Stimulated activated CD8-positive, alpha-beta memory T cell treated with anti-CD3 and anti-CD28 coated beads, Interleukin-7, amount 100 ng/mL, for 48 hours (primary cell): Measurements from ENCODE around the gene ZBTB46.
"Not testable (repeated sequence)": the region's sequence is repeated elsewhere in the genome, so short reads cannot be mapped to it uniquely, and the experiment has no call there.

ENCODE experiments used
- DNase-seq, 2 donors: peaks; one replicate each; pipeline ENCODE4 v3.0.0-alpha.2; 2020; ENCODE audit warnings: low read depth in 1 of 2; ENCODE audit errors: extremely low read depth in 1 of 2

ZBTB46 gene

DNA sequence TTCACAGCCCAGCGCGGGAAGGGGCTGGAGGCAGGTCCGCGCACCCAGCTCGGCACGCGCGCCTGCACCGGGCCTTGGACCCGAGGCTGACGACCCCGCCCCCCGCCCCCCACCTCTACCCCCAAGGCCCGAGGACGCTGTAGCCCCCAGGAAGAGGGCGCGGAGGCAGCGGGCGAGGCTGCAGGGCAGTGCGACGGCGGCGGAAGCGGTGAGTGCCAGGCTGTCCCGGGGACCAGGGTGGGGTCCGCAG is 93.4 kb downstream of the ZBTB46 start:
- no peak for DNase-seq

DNA sequence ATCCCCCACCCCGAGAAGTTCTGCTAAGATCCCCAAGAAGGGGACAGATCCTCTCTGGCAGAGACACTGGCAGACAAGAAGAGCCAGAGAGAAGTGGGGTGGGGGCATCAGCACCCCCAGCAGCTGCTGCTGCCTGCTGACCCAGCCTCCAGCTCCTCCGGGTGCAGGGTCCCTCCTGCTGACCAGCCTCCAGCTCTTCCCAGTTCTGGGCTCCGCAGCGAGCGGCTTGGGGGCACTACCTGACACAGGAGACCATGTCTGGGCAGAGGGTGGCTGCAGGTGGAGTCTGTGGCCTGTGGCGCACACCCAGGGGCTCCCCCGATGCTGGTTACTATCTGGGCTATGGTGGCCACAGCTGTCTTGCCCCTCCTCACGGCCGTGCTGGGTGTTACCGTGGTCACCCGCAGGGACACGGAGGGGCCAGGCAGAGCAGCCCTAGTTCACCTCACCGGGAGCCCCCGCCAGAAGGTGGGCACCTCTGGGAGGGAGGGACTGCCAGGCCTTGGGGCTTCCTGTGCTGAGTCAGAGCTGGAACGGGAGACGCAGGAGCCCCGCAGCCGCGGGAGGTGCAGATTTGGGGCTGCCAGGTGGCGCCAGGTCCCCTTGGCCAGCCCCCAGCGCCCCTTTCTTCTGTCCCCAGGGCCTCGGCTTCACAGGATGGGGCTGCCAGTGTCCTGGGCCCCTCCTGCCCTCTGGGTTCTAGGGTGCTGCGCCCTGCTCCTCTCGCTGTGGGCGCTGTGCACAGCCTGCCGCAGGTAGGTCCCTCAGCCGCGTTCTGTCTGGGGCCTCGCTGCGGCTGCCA is 94.0 kb downstream of the ZBTB46 start:
- DNase-seq, result peak in 1 of 2 donors; percentile 28

DNA sequence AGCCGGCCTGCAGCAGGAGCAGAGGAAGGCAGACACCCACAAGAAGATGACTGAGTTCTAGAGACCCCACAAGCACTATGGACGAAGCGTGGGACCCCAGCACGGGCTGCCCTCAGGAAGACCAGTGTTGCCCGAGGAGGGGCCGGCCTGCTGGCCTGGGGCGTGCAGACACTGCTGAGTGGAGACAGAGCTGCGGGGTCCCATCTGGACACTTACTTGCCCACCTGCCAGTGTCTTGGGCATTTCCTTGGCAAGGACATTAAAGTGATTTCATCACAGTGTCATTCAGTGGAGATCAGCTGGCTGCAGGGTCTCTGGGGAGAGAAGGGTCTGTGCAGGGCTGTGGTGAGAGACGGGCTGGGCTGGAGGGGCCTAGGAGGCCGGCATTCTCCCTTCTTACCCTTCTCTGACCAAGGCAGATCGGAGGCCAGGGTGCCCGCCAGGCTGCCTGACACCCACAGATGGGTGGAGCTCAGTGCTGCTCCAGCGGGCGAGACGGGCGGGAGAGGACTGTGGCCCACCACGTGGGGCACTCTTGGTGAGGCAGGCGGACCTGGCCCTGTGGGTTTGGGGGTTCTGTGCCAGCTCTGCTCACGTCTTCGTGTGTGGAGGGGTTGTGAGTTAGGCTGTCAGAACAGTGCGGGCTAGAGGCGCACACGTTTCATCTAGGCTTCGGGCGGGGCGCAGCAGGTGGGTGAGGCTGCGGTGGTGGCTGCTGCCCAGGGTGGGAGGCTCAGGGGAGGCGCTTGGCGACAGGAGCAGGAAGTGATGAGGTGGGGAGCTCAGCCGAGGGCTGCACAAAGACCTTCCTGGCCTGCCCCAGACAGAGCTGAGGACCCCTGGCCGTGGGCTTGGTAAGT is 95.0 kb downstream of the ZBTB46 start, which contains the start of gene LIME1:
Gene LIME1, plus strand, starts transcription at position 806 of the 860 bp plus-strand sequence. CDS start 886 bp downstream, outside the sequence.
- DNase-seq, result peak in 1 of 2 donors; percentile 36

DNA sequence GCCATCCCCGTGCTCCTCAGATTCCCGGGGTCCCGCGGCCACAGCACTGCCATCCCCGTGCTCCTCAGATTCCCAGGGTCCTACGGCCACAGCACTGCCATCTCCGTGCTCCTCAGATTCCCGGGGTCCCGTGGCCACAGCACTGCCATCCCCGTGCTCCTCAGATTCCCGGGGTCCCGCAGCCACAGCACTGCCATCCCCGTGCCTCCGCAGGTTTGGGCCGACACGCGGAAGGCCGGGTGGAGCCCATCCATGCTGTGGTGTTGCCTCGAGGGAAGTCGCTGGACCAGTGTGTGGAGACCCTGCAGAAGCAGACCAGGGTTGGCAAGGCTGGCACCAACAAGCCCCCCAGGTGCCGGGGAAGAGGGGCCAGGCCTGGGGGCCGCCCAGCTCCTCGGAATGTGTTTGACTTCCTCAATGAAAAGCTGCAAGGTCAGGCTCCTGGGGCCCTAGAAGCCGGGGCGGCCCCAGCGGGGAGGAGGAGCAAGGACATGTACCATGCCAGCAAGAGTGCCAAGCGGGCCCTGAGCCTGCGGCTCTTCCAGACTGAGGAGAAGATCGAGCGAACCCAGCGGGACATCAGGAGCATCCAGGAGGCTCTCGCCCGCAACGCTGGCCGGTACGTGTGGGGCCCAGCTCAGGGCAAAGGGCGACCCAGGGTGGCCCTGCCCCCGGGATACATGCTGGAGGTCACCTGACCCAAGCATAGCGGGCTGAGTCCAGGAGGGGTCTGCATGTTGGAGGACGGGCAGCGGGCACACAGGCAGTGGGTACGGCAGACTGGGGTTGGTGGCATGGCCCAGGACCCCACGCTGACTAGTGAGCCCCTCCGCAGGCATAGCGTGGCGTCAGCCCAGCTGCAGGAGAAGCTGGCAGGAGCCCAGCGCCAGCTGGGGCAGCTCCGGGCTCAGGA is 95.9 kb downstream of the ZBTB46 start:
- no peak for DNase-seq

DNA sequence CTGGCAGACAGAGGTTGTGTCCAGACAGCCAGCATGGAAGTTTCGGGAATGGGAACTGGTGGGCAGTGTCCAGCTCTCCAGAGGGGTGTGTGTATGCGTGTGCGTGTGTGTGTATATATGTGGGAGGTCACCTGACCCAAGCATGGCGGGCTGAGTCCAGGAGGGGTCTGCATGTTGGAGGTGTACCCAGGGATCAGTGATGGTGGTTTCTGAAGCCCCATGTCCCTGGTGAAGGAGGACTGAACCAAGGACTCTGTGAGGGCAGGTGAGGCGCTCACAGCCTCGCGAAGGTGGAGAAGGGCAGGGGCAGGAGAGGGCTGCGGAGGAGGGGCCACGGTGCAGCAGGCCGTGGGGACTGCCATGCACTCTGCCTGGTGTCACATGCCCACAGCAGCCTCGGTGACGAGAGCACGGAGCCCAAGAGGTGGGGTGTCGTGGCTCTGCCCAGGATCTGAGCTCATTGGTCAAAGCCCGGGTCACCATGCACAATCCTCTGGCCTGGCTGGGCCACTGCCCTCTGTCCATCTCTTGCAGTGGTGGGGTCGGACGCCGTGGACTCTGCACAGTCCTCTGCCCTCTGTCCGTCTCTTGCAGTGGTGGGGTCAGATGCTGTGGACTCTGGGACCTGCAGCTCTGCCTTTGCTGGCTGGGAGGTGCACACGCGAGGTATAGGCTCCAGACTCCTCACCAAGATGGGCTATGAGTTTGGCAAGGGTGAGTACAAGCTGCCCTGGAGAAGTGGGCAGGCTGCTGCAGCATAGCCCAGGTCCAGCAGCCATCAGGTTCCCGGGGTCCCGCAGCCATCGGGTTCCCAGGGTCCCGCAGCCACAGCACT is 96.7 kb downstream of the ZBTB46 start:
- DNase-seq, result no peak

DNA sequence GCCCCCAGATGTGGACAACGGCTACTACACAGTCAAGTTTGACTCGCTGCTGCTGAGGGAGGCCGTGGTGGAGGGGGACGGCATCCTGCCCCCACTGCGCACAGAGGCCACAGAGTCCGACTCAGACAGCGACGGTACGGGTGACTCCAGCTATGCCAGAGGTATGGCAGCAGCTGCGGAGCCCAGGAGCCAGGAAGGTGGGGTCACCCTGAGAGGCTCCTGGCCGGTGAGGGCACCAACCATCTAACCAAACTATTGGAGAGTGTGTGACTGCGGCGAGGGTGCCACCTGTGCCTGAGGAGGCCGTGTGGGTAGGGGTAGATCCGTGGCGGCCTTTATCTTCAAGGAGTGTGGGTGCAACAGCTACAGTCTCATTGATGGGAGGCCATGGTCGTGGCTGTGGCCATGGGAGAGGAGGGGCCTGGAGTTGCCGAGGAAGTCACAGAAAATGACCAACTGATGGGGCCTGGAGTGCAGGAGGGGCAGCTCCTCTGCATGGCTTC is 97.4 kb downstream of the ZBTB46 start:
- no peak for DNase-seq

DNA sequence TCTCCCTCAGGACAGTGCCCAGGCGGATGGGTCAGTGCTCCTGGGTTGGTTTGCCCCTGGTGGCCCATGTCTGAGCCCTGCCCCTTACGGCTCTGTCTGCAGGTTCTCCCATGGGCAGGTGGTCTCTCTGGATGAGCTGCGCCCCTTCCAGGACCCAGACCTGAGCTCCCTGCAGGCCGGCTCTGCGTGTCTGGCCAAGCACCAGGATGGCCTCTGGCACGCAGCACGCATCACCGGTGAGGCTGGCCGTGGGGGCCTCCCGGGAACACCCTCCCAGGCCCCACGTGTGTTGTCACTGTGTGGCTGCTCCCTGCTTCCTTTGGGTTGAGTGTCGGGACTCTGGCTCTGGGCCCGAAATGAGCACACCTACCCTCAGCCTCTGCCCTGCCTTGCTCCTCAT is 97.9 kb downstream of the ZBTB46 start:
- no peak for DNase-seq

DNA sequence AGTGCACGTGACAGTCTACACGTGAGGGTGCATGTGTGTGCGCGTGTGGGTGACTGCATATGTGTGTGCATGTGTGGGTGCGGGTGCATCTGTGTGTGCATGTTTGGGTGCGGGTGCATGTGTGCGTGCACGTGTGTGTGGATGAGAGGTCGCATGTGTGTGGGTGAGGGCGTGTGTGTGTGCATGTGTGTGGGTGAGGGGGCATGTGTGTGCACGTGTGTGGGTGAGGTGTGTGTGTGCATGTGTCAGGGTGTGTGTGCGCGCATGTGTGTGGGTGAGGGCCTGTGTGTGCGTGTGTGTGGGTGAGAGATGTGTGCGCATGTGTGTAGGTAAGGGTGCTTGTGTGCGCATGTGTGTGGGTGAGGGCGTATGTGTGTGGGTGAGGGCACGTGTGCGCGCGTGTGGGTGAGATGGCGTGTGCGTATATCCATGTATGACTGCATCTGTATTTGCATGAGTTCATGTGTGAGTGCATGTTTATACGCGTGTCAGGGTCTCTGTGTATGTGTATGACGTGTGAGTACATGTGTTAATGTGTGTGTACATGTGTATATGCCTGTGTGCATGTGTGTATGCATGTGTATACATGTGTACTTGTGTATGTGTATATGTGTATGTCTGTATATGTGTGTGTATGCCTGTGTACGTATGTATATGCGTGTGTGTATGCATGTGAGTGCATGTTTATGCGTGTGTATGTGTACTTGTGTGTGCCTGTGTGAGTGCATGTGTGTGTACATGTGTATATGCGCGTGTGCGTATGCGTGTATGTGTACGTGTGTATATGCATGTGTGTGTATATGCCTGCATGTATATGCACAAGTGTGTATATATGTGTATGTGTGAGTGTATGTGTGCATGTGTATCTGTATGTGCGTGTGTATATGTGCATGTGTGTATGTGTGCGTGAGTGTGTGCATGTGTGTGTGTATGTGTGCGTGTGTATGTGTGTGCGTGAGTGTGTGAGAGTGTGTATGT is 98.7 kb downstream of the ZBTB46 start:
- no peak for DNase-seq

DNA sequence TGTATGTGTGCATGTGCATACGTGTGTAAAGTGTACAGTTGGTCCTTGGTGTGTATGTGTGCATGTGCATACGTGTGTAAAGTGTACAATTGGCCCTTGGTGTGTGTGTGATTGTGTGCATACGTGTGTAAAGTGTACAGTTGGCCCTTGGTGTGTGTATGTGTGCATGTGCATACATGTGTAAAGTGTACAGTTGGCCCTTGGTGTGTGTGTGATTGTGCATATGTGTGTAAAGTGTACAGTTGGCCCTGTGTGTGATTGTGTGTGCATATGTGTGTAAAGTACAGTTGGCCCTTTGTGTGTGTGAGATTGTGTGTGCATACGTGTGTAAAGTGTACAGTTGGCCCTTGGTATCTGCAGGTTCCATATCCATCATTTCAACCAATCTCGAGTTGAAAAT is 99.7 kb downstream of the ZBTB46 start:
- no peak for DNase-seq

DNA sequence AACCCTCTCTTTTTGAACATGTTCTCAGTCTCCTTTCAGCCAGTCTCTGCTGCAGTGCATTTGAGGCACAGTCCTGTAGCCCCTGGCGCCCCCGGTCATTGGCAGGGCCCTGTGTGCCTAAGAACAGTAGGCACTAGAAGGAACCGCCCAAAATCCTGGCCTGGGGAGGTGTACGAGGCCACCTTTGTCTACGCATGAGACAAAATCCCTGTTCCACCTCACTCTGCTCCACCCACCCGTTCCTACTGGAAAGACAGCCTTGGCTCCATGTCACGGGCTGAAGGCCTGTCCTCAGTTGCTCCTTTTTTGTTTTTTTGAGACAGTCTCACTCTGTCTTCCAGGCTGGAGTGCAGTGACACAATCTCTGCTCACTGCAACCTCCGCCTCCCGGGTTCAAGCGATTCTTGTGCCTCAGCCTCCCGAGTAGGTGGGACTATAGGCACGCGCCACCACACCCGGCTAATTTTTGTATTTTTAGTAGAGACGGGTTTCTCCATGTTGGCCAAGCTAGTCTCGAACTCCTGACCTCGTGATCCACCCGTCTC is 100.8 kb downstream of the ZBTB46 start:
- DNase-seq, result not testable (repeated sequence)

DNA sequence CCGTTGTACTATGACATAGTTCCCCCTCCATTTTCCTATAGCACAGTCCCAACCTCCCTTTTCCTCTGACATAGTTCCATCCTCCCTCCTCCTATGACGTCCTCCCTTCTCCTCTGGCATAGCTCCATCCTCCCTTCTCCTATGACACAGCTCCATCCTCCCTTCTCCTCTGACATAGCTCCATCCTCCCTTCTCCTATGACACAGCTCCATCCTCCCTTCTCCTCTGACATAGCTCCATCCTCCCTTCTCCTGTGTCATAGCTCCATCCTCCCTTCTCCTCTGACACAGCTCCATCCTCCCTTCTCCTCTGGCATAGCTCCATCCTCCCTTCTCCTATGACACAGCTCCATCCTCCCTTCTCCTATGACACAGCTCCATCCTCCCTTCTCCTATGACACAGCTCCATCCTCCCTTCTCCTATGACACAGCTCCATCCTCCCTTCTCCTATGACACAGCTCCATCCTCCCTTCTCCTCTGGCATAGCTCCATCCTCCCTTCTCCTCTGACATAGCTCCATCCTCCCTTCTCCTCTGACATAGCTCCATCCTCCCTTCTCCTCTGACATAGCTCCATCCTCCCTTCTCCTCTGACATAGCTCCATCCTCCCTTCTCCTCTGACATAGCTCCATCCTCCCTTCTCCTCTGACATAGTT is 108.0 kb downstream of the ZBTB46 start:
- not testable (repeated sequence) for DNase-seq

DNA sequence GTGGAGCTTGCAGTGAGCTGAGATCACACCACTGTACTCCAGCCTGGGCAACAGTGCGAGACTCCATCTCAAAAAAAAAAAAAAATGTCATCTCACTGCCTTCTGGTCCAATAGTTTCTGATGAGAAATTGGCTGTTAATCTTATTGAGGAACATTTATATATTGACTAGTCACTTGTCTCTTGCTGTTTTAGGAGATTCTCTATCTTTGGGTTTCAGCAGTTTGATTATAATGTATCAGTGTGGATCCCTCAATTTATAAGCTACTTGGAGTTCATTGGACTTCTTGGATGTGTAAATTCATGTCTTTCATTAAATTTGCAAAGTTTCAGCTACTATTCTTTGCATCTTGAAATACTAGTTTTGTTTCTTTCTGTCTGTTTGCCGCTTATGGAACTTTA is 112.1 kb downstream of the ZBTB46 start:
- DNase-seq, result no peak

DNA sequence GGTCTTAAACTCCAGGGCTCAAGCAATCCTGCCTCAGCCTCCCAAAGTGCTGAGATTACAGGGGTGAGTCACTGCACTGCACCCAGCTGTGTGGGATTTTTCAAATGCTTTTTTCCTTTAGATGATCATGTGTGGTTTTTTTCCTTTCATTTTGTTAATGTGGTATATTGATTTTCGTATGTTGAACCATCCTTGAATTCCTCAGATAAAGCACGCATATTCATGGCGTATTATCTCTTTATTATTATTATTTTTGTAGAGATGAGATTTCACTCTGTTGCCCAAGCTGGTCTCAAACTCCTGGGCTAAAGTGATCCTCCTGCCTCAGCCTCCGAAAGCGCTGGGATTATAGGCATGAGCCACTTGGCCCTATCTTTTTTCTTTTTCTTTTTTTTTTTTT is 116.2 kb downstream of the ZBTB46 start:
- no peak for DNase-seq

DNA sequence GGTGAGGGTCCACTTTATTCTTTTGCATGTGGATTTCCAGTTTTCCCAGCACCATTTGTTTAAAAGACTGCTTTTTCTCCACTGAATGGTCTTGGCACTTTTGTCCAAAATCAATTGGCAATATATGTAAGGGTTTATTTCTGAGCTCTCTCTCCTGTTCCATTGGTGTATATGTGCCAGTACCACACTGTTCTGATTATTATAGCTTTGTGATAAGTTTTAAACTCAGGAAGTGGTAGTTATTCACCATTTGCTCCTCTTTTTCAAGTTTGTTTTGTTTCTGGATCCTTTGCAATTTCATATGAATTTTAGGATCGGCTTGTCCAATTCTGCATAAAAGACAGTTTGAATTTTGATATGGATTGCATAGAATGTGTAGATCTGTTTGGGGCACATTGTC is 118.9 kb downstream of the ZBTB46 start:
- no peak for DNase-seq

DNA sequence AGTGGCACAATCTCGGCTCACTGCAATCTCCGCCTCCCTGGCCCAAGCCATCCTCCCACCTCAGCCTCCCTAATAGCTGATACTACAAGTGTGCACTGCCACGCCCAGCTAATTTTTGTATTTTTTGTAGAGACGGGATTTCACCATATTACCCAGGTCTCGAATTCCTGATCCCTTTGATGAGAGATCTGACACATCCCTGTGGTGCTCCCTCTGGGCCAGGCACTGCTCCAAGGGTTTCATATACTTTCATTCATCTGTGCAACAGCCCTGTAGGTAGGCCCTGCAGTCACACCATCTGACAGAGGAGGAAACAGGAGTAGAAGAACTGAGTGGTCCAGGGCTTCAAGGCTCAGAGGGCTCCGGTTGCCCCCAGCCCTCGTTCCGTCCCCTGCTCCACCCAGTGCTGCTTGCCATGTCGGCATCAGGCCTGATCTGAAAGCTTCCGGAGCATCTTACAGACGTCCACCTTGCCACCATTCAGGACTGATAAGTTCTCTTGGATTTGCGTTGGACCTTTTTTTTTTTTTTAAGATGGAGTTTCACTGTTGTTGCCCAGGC is 119.9 kb downstream of the ZBTB46 start:
- no peak for DNase-seq

DNA sequence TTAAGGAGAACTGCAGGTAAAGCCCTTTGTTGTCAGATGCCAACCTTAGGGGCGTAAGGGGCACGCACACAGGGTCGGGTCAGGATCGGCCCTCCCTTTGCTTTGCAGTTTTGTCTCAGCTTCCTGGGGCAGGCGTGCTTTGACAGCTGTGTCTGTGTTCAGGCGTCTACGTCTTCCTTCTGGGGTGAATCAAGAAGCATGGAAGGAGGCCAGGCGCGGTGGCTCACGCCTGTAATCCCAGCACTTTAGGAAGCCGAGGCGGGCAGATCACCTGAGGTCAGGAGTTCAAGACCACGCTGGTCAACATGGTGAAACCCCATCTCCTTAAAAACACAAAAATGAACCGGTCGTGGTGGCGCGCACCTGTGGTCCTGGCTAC is 121.9 kb downstream of the ZBTB46 start:
- no peak for DNase-seq

DNA sequence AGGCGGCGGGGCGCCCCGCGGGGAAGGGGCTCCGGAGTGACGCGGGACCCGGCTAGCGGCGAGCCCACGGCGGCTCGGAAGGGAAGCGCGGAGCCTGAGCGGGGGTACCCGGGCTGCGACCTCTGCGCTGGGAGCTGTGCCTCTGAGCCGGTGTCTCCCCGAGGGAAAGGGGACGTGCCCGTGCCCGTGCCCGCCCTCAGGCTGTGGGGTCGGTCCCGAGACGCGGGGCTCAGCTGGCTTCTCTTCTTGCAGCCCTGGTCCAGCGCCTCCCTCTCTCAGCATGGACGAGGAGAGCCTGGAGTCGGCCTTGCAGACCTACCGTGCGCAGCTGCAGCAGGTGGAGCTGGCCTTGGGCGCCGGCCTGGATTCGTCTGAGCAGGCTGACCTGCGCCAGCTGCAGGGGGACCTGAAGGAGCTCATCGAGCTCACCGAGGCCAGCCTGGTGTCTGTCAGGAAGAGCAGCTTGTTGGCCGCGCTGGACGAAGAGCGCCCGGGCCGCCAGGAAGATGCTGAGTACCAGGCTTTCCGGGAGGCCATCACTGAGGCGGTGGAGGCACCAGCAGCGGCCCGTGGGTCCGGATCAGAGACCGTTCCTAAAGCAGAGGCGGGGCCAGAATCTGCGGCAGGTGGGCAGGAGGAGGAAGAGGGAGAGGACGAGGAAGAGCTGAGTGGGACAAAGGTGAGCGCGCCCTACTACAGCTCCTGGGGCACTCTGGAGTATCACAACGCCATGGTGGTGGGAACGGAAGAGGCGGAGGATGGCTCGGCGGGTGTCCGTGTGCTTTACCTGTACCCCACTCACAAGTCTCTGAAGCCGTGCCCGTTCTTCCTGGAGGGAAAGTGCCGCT is 122.5 kb downstream of the ZBTB46 start:
- no peak for DNase-seq
